Measurements from ENCODE around the gene VWDE.

GRCh38 chr7:12389089-12389700 lies 14.5 kb downstream of the VWDE start:
- TF ChIP-seq POLR2A (IDR thresholded peaks at IDR 0.05; ENCODE audit: low read depth, low read length) (no peak), TAF1 (IDR thresholded peaks at IDR 0.05; ENCODE audit: borderline replicate concordance, low read depth, low read length) (no peak)

Measured in GM12892 (cell line).